ENCODE data around the gene ADORA2A.

The ADORA2A gene

GRCh38 chr22:24404561-24405275 is 22.7 kb upstream of the ADORA2A start:
- no peak for DNase-seq

GRCh38 chr22:24405631-24406321 is 21.6 kb upstream of the ADORA2A start:
- no peak for DNase-seq

GRCh38 chr22:24406322-24407277 is 20.8 kb upstream of the ADORA2A start:
- DNase-seq: no peak

- DNase-seq: no peak
These were observed 20.1 kb upstream of the ADORA2A start for GRCh38 chr22:24407278-24407665.

GRCh38 chr22:24407884-24408283 is 19.5 kb upstream of the ADORA2A start:
- no peak for DNase-seq

- no peak for DNase-seq
These were observed 18.8 kb upstream of the ADORA2A start for GRCh38 chr22:24408630-24409029.

GRCh38 chr22:24409707-24410106 is 17.7 kb upstream of the ADORA2A start:
- DNase-seq: no peak

- no peak for DNase-seq
These were observed 17.1 kb upstream of the ADORA2A start for GRCh38 chr22:24410110-24410856.

GRCh38 chr22:24411256-24412004 is 16.0 kb upstream of the ADORA2A start:
- no peak for DNase-seq

- no peak for DNase-seq
These were observed 15.1 kb upstream of the ADORA2A start for GRCh38 chr22:24412274-24412673.

- no peak for DNase-seq
These were observed 14.1 kb upstream of the ADORA2A start for GRCh38 chr22:24413271-24413670.

- DNase-seq: no peak
These were observed 13.5 kb upstream of the ADORA2A start for GRCh38 chr22:24413736-24414385.

- DNase-seq: no peak
These were observed 12.9 kb upstream of the ADORA2A start for GRCh38 chr22:24414523-24414922.

GRCh38 chr22:24414984-24415945 is 12.1 kb upstream of the ADORA2A start:
- no peak for DNase-seq

- no peak for DNase-seq
These were observed 11.3 kb upstream of the ADORA2A start for GRCh38 chr22:24416095-24416494.

- no peak for DNase-seq
These were observed 10.8 kb upstream of the ADORA2A start for GRCh38 chr22:24416611-24417010.

- DNase-seq: no peak
These were observed 10.2 kb upstream of the ADORA2A start for GRCh38 chr22:24417200-24417599.

- no peak for DNase-seq
These were observed 9.3 kb upstream of the ADORA2A start for GRCh38 chr22:24417901-24418641.

GRCh38 chr22:24418786-24419474 is 8.5 kb upstream of the ADORA2A start:
- DNase-seq: no peak
